ENCODE measurements around the gene DCAKD.

- TF ChIP-seq CTCF (IDR thresholded peaks at IDR 0.05 in 4 of 5, conservative IDR thresholded peaks at IDR 0.05 in 1 of 5) (no peak), POLR2A (IDR thresholded peaks at IDR 0.05) (no peak)
These were observed 19.4 kb upstream of the DCAKD start for GRCh38 chr17:45070809-45071208.
